Measurements from ENCODE around the gene AHCYL2.

DNA sequence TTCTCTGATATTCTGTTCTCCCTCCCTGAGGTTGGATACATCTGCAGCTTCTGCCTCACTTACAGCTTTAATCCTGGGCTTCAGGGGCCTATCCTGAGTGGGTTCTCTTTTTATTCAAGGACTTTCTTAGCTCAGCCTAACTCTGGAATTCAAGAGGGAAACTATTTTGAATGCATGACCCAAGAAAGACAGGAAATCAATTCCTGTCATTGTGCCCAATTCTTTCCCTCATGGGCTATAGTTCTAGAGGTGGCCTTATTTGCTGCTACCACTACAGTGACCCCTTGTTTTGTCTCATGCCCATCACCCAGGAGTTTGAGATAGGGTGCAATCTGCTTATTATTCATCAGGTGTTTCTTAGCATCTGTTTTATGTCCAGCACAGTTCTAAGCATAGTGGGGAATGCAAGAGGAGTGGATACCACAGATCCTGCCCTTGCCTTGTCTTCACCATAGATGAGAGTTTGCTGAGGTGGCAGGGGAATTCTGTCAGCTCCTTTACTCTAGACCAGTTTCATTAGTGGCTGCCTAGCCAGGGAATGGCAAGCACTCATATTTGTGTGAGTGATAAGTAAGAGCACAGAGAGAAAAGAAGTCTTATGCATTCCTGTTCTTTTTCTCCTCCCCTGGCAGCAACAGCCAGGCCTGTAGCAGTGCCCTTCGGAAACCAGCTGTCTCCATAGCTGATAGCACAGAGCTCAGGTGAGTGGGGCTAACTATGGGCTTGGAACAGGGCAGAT is 228.8 kb downstream of the AHCYL2 start:
- TF ChIP-seq POLR2AphosphoS5 (IDR thresholded peaks at IDR 0.05; ENCODE audit: borderline replicate concordance, low read depth, low read length): no peak
- no peak for TF ChIP-seq EZH2 (IDR thresholded peaks at IDR 0.05)
- TF ChIP-seq FOXP2 (optimal IDR thresholded peaks at IDR 0.05; ENCODE audit: control extremely low read depth, extremely low read length, insufficient read depth): no peak

All from SK-N-MC (cell line).